Measurements from ENCODE around the gene BACE2.

BACE2 gene

GRCh38 chr21:41160036-41160435 is 7.9 kb upstream of the BACE2 start:
- H3K27me3 ChIP-seq (ENCODE audit: insufficient read depth, low read length), result peaks cover 4% of the 10 kb centered on the region
- no peaks in the 10 kb centered on the region for H3K9me3 ChIP-seq (ENCODE audit: low read length)
- no peaks in the 10 kb centered on the region for H3K4me1 ChIP-seq (ENCODE audit: insufficient read depth, low read length)
- no peaks in the 10 kb centered on the region for H3K36me3 ChIP-seq (ENCODE audit: insufficient read depth, low read length)
- no peak overlapping the region for H3K4me3 ChIP-seq (ENCODE audit: low read length)
- H2AFZ ChIP-seq (ENCODE audit: low read depth, low read length), result no peak overlapping the region

GRCh38 chr21:41161428-41161827 is 6.5 kb upstream of the BACE2 start:
- no peaks in the 10 kb centered on the region for H3K36me3 ChIP-seq (ENCODE audit: insufficient read depth, low read length)

GRCh38 chr21:41162096-41162495 is 5.9 kb upstream of the BACE2 start:
- Histone ChIP-seq H3K4me1 (ENCODE audit: insufficient read depth, low read length) (no peaks in the 10 kb centered on the region), H3K9me3 (ENCODE audit: low read length) (no peaks in the 10 kb centered on the region), H2AFZ (ENCODE audit: low read depth, low read length) (no peak overlapping the region), H3K36me3 (ENCODE audit: insufficient read depth, low read length) (no peaks in the 10 kb centered on the region), H3K27me3 (ENCODE audit: insufficient read depth, low read length) (peaks cover 21% of the 10 kb centered on the region), H3K4me3 (ENCODE audit: low read length) (no peak overlapping the region)

More at GRCh38 chr21:41161428-41161827, 6.5 kb upstream of the BACE2 start:
- Histone ChIP-seq H2AFZ (ENCODE audit: low read depth, low read length) (no peak overlapping the region), H3K4me1 (ENCODE audit: insufficient read depth, low read length) (no peaks in the 10 kb centered on the region), H3K9me3 (ENCODE audit: low read length) (no peaks in the 10 kb centered on the region), H3K27me3 (ENCODE audit: insufficient read depth, low read length) (peaks cover 17% of the 10 kb centered on the region), H3K4me3 (ENCODE audit: low read length) (no peak overlapping the region)

GRCh38 chr21:41163091-41163490 is 4.9 kb upstream of the BACE2 start:
- Histone ChIP-seq H3K36me3 (ENCODE audit: insufficient read depth, low read length) (no peaks in the 10 kb centered on the region), H3K4me1 (ENCODE audit: insufficient read depth, low read length) (no peaks in the 10 kb centered on the region), H2AFZ (ENCODE audit: low read depth, low read length) (no peak overlapping the region), H3K27me3 (ENCODE audit: insufficient read depth, low read length) (peaks cover 23% of the 10 kb centered on the region), H3K4me3 (ENCODE audit: low read length) (no peak overlapping the region), H3K9me3 (ENCODE audit: low read length) (no peaks in the 10 kb centered on the region)

GRCh38 chr21:41164052-41164451 is 3.9 kb upstream of the BACE2 start:
- Histone ChIP-seq H2AFZ (ENCODE audit: low read depth, low read length) (no peak overlapping the region), H3K36me3 (ENCODE audit: insufficient read depth, low read length) (no peaks in the 10 kb centered on the region), H3K4me1 (ENCODE audit: insufficient read depth, low read length) (no peaks in the 10 kb centered on the region), H3K4me3 (ENCODE audit: low read length) (no peak overlapping the region), H3K27me3 (ENCODE audit: insufficient read depth, low read length) (peaks cover 31% of the 10 kb centered on the region), H3K9me3 (ENCODE audit: low read length) (no peaks in the 10 kb centered on the region)

- no peak overlapping the region for H2AFZ ChIP-seq (ENCODE audit: low read depth, low read length)
- no peaks in the 10 kb centered on the region for H3K4me1 ChIP-seq (ENCODE audit: insufficient read depth, low read length)
- no peaks in the 10 kb centered on the region for H3K9me3 ChIP-seq (ENCODE audit: low read length)
- no peak overlapping the region for H3K4me3 ChIP-seq (ENCODE audit: low read length)
- peaks cover 42% of the 10 kb centered on the region for H3K27me3 ChIP-seq (ENCODE audit: insufficient read depth, low read length)
- H3K36me3 ChIP-seq (ENCODE audit: insufficient read depth, low read length), result no peaks in the 10 kb centered on the region
Measured at GRCh38 chr21:41164981-41165655, 2.8 kb upstream of the BACE2 start.

GRCh38 chr21:41166884-41167283 is 1.1 kb upstream of the BACE2 start:
- Histone ChIP-seq H3K9me3 (ENCODE audit: low read length) (no peaks in the 10 kb centered on the region), H3K4me1 (ENCODE audit: insufficient read depth, low read length) (no peaks in the 10 kb centered on the region), H3K36me3 (ENCODE audit: insufficient read depth, low read length) (no peaks in the 10 kb centered on the region), H2AFZ (ENCODE audit: low read depth, low read length) (no peak overlapping the region), H3K27me3 (ENCODE audit: insufficient read depth, low read length) (peaks cover 45% of the 10 kb centered on the region), H3K4me3 (ENCODE audit: low read length) (no peak overlapping the region)

- no peak overlapping the region for H3K4me3 ChIP-seq (ENCODE audit: low read length)
- no peaks in the 10 kb centered on the region for H3K9me3 ChIP-seq (ENCODE audit: low read length)
- H3K36me3 ChIP-seq (ENCODE audit: insufficient read depth, low read length), result no peaks in the 10 kb centered on the region
- no peaks in the 10 kb centered on the region for H3K4me1 ChIP-seq (ENCODE audit: insufficient read depth, low read length)
- H2AFZ ChIP-seq (ENCODE audit: low read depth, low read length), result no peak overlapping the region
- peaks cover 45% of the 10 kb centered on the region for H3K27me3 ChIP-seq (ENCODE audit: insufficient read depth, low read length)
Measured at GRCh38 chr21:41168391-41169257, 664 bp downstream of the BACE2 start.

- Histone ChIP-seq H3K36me3 (ENCODE audit: insufficient read depth, low read length) (no peaks in the 10 kb centered on the region), H2AFZ (ENCODE audit: low read depth, low read length) (no peak overlapping the region), H3K4me3 (ENCODE audit: low read length) (no peak overlapping the region), H3K9me3 (ENCODE audit: low read length) (no peaks in the 10 kb centered on the region), H3K27me3 (ENCODE audit: insufficient read depth, low read length) (peaks cover 45% of the 10 kb centered on the region), H3K4me1 (ENCODE audit: insufficient read depth, low read length) (no peaks in the 10 kb centered on the region)
Measured at GRCh38 chr21:41169258-41169576, 1.3 kb downstream of the BACE2 start.

- Histone ChIP-seq H3K36me3 (ENCODE audit: insufficient read depth, low read length) (no peaks in the 10 kb centered on the region), H3K9me3 (ENCODE audit: low read length) (no peaks in the 10 kb centered on the region), H3K4me1 (ENCODE audit: insufficient read depth, low read length) (no peaks in the 10 kb centered on the region), H2AFZ (ENCODE audit: low read depth, low read length) (no peak overlapping the region), H3K4me3 (ENCODE audit: low read length) (no peak overlapping the region), H3K27me3 (ENCODE audit: insufficient read depth, low read length) (peaks cover 41% of the 10 kb centered on the region)
Measured at GRCh38 chr21:41169701-41170100, 1.7 kb downstream of the BACE2 start.

- no peak overlapping the region for H2AFZ ChIP-seq (ENCODE audit: low read depth, low read length)
- no peaks in the 10 kb centered on the region for H3K4me1 ChIP-seq (ENCODE audit: insufficient read depth, low read length)
- no peaks in the 10 kb centered on the region for H3K36me3 ChIP-seq (ENCODE audit: insufficient read depth, low read length)
- no peak overlapping the region for H3K4me3 ChIP-seq (ENCODE audit: low read length)
- H3K27me3 ChIP-seq (ENCODE audit: insufficient read depth, low read length), result peaks cover 37% of the 10 kb centered on the region
- no peaks in the 10 kb centered on the region for H3K9me3 ChIP-seq (ENCODE audit: low read length)
Measured at GRCh38 chr21:41170442-41170841, 2.5 kb downstream of the BACE2 start.

GRCh38 chr21:41170859-41171609 is 3.1 kb downstream of the BACE2 start:
- no peaks in the 10 kb centered on the region for H3K4me1 ChIP-seq (ENCODE audit: insufficient read depth, low read length)
- H3K27me3 ChIP-seq (ENCODE audit: insufficient read depth, low read length), result peaks cover 32% of the 10 kb centered on the region
- H3K36me3 ChIP-seq (ENCODE audit: insufficient read depth, low read length), result no peaks in the 10 kb centered on the region

GRCh38 chr21:41175080-41175479 is 7.1 kb downstream of the BACE2 start:
- Histone ChIP-seq H3K27me3 (ENCODE audit: insufficient read depth, low read length) (peaks cover 3% of the 10 kb centered on the region), H3K4me3 (ENCODE audit: low read length) (no peak overlapping the region), H3K4me1 (ENCODE audit: insufficient read depth, low read length) (no peaks in the 10 kb centered on the region), H2AFZ (ENCODE audit: low read depth, low read length) (no peak overlapping the region), H3K9me3 (ENCODE audit: low read length) (no peaks in the 10 kb centered on the region), H3K36me3 (ENCODE audit: insufficient read depth, low read length) (no peaks in the 10 kb centered on the region)

More at GRCh38 chr21:41170859-41171609, 3.1 kb downstream of the BACE2 start:
- no peak overlapping the region for H2AFZ ChIP-seq (ENCODE audit: low read depth, low read length)
- H3K4me3 ChIP-seq (ENCODE audit: low read length), result no peak overlapping the region
- H3K9me3 ChIP-seq (ENCODE audit: low read length), result no peaks in the 10 kb centered on the region

All from neuron (in vitro differentiated cells).